GM18505 (cell line): ENCODE data around the gene SLC35A4.
"Not testable (repeated sequence)": the region's sequence is repeated elsewhere in the genome, so short reads cannot be mapped to it uniquely, and the experiment has no call there.

Experiments used
- ATAC-seq: cut with Tn5 transposase; IDR thresholded peaks from one replicate; pipeline ENCODE4 v1.9.1; 2021; ENCODE audit not compliant: unreplicated experiment
- POLR2A ChIP-seq: IDR thresholded peaks from 4 replicates; pipeline ENCODE4 v1.6.1; 2011; ENCODE audit warnings: borderline replicate concordance; ENCODE audit not compliant: insufficient read depth, insufficient read length; ENCODE audit errors: extremely low read depth

Gene SLC35A4

GRCh38 chr5:140588311-140589070, 23.9 kb downstream of the SLC35A4 start:
- no peak for ATAC-seq
- no peak for TF ChIP-seq POLR2A

GRCh38 chr5:140590861-140591260, 26.2 kb downstream of the SLC35A4 start:
- no peak for ATAC-seq
- no peak for TF ChIP-seq POLR2A

GRCh38 chr5:140591747-140592372, 27.2 kb downstream of the SLC35A4 start:
- no peak for TF ChIP-seq POLR2A
- no peak for ATAC-seq

GRCh38 chr5:140593070-140593469, 28.4 kb downstream of the SLC35A4 start:
- ATAC-seq: not testable (repeated sequence)

DNA sequence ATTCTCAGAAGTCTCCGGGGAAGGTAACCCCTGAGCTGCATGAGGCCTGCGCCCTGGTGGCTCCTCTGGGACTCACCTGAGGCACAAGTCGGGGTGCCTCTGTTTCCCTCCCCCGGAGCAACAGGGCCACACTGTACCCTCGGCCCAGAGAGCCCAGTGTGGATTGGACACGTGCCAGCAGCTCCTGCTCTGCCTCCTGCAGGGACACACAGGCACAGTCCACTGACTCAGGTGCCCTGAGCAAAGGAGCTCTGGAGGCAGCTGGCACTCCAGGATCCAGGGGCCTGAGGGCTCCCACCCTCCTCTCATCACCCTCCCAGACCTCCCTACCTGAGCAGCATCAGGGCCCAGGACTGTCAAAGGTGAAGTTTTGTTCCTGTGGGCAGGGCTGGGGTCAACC, 29.5 kb downstream of the SLC35A4 start:
- ATAC-seq: no peak
- TF ChIP-seq POLR2A: no peak

GRCh38 chr5:140595538-140596300, 31.1 kb downstream of the SLC35A4 start:
- no peak for TF ChIP-seq POLR2A
- ATAC-seq: no peak

DNA sequence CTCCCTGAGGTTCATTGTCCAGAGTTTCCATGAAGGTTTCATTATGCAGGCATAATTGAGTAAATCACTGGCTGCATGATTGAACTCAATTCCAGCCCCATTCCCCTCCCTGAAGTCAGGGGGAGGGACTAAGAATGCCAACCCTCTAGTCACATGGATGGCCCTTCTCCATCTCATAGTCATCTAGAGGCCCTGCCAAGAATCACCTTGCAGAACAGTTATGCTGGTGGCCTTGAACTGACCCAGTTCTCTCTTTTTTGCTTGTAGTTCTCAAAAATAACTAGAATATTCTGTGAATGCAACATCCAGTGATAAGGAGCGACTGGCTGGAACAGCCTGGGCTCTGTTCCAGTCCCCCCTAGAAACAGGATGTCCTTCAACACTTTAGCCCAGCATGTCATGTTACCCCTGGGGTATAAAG, 31.7 kb downstream of the SLC35A4 start:
- ATAC-seq: no peak
- no peak for TF ChIP-seq POLR2A

DNA sequence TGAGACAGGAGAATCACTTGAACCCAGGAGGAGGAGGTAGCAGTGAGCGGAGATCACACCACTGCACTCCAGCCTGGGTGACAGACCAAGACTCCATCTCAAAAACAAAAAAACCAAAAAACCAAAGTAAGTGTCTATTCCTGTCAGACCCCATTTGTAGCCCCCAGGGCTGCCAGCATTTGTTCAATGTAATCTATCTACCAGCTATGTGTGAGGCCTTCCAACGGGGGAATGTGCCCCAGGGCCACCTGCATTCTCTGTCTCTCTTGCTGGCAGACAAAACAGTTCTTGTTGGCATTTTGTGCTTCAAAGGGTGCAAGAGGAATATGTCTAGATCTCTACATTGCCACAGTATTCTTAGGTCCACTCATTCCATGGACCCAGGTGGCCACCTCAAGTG, 34.2 kb downstream of the SLC35A4 start:
- ATAC-seq: no peak
- no peak for TF ChIP-seq POLR2A

DNA sequence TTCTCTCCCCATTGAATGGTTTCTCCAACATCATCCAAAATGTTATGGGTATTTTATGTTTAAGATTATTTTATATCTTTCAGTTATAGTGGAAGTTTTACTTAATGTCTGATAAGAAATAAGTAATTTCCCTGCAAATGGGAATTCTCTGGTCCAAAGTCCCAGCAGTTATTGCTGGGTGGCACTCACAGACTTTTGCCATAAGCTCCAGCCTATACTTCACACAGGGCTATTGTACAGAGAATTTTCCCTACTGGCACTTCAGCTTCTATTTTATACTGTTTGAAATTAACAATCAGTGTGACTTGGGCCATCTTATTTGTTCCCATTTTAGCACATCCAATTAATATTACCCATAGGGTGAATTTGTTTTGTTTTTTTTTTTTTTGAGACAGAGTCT, 35.5 kb downstream of the SLC35A4 start:
- no peak for ATAC-seq

DNA sequence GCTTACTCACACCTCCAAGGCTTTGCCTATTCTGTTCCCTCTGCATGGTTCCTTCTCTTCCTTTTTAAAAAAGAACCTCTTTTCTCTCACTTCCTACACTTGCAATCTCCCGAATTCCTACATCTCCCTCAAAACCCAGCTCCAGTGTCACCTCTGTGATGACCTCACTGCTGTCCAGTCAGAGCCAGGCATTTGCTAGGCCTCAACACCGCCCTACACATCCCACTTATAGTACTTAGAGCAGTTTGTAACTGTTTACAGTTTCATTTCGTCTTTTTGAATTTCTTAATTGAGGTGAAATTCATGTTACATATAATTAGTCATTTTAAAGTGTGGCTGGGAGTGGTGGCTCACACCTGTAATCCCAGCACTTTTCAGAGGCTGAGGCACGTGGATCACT, 37.5 kb downstream of the SLC35A4 start:
- no peak for ATAC-seq
- no peak for TF ChIP-seq POLR2A

More for the DNA sequence above, 35.5 kb downstream of the SLC35A4 start:
- no peak for TF ChIP-seq POLR2A

DNA sequence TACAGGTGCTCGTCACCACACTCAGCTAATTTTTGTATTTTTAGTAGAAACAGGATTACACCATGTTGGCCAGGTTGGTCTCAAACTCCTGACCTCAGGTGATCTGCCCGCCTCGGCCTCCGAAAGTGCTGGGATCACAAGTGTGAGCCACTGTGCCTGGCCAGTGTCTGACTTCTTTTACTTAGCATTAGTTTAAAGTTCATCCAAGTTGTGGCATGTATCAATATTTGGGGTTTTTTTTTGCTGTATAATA, 38.7 kb downstream of the SLC35A4 start:
- ATAC-seq: not testable (repeated sequence)

GRCh38 chr5:140603734-140604133, 39.1 kb downstream of the SLC35A4 start:
- no peak for ATAC-seq
- TF ChIP-seq POLR2A: no peak

DNA sequence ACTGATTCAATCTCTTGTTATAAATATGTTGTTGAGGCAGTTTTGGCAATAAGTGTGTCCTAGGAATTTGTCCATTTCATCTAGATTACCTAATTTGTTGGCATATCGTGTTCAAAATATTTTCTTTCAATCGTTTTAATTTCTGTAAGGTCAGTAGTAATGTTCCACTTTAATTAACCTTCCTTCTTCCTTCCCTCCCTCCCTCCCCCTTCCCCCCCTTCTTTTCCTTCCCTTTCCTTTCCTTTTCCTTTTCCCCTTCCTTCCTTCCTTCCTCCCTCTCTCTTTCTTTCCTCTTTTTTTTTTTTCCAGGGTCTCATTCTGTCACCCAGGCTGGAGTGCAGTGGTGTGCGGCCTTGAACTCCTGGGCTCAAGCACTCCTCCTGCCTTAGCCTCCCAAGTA, 41.3 kb downstream of the SLC35A4 start:
- TF ChIP-seq POLR2A: no peak
- no peak for ATAC-seq

DNA sequence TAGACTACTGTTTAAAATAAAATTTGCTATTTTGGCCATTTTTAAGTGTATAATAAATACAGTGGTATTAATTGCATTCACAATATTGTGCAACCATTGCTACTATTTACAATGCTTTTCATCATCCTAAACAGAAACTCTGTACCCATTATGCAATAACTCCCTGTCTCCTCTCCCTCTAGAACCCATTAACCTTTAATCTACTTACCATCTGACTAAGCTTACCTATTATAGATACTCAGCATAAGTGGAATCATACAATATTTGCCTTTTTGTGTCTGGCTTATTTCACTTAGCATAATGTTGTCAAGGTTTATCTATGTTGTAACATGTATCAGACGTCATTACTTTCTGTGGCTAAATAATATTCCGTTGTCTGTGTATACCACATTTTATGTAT, 42.4 kb downstream of the SLC35A4 start:
- no peak for ATAC-seq
- no peak for TF ChIP-seq POLR2A

DNA sequence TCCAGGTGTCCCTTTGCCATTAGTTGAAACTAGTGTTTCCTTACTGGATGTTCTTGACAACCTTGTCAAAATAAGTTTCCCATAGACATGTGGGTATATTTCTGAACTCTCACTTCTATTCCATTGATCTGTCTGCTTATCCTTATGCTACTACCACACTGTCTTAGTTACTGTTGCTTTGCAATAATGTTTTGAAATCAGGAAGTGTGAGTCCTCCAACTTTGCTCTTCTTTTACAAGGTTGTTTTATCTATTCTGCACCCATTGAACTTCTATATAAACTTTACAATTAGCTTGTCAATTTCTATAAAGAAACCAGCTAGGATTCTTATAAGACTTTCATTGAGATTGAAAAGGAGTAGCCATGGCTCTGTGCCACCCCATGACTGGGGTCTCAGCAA, 44.1 kb downstream of the SLC35A4 start:
- no peak for TF ChIP-seq POLR2A
- ATAC-seq: no peak

DNA sequence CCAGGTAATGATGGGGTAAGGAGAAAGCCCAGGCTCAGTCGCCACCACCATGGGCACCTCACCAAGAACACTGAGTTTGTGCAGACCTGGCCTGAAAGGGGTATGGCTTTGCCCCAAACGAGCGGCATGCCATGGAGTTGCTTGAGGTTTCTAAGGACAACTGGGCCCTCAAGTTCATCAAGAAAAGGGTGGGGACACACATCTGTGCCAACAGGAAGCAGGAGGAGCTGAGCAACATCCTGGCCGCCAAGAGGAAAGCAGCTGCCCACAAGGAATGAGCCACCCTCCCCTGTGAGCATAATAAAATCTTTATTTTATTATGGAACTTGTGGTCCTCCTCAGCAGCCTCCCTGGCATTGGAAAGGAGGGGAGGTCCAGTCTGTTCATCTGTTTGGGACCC, 44.5 kb downstream of the SLC35A4 start:
- no peak for TF ChIP-seq POLR2A
- ATAC-seq: no peak
